GM12878 (cell line): ENCODE data around the gene RPS19BP1. TPM values are rescaled to one million over a fixed set of nuclear protein-coding genes. Genes with fewer than 3 reads are reported as not detected.

Experiments
- ATAC-seq: fragments of 200-7000 bp; cut with Tn5 transposase; 3 replicates; pipeline ENCODE4 v1.9.1; 2020; ENCODE audit warnings: mild to moderate bottlenecking, moderate library complexity
- BruUV-seq: library from RNA; stranded (reverse); fragments of 400-500 nt; replicated peaks from 2 replicates; lab custom pipeline; 2021; lab: Mats Ljungman, UMichigan
- CTCF ChIA-PET: fragments of 300-600 bp; sonication (Branson Sonifier 250); formaldehyde crosslinking; extraction: SDS; loops from one replicate; lab custom pipeline; 2021; ENCODE audit warnings: inconsistent platforms; lab: Yijun Ruan, JAX
- POLR2A ChIA-PET: fragments of 350-600 bp; formaldehyde crosslinking; extraction: SDS; loops from one replicate; lab custom pipeline; 2021; ENCODE audit warnings: inconsistent platforms; lab: Charles Lee
- RAD21 ChIA-PET: fragments of 300-600 bp; sonication (Branson Sonifier 250); formaldehyde crosslinking; loops from one replicate; lab custom pipeline; 2023; ENCODE audit warnings: antibody characterized with exemption; ENCODE audit not compliant: unreplicated experiment; lab: Charles Lee
- SMC1A ChIA-PET: fragments of 300-600 bp; sonication (Branson Sonifier 250); formaldehyde crosslinking; loops from one replicate; lab custom pipeline; 2023; ENCODE audit not compliant: unreplicated experiment, uncharacterized antibody; lab: Charles Lee
- DNase-seq: peaks from one replicate; pipeline ENCODE4 v3.0.0-alpha.2; 2011; ENCODE audit warnings: low read depth, low spot score
- FAIRE-seq: peaks from 3 replicates; lab custom pipeline; 2011; peaks lifted over from hg19 to GRCh38; lab: Jason Lieb, UNC
- H2AFZ ChIP-seq: 2 replicates; pipeline ENCODE4 v1.6.0; 2011; ENCODE audit warnings: low read depth, low read length, control low read depth; ENCODE audit not compliant: control insufficient read depth
- H3K27ac ChIP-seq: 2 replicates; pipeline ENCODE4 v1.5.1; 2011; ENCODE audit warnings: control low read depth; ENCODE audit not compliant: control insufficient read depth, insufficient read depth
- H3K27me3 ChIP-seq, 2 experiments: replicated peaks in 1 of 2; 2 replicates each; pipeline versions ENCODE4 v1.6.0 to v1.6.1; 2011; ENCODE audit warnings: low read length in 1 of 2; ENCODE audit not compliant: control insufficient read depth in 2 of 2, insufficient read depth in 2 of 2
- H3K36me3 ChIP-seq, 2 experiments: 2 replicates each; pipeline ENCODE4 v1.5.1; 2011; ENCODE audit warnings: low read length in 1 of 2; ENCODE audit not compliant: control insufficient read depth in 2 of 2, insufficient read depth in 2 of 2
- H3K4me1 ChIP-seq: 2 replicates; pipeline ENCODE4 v1.6.1; 2011; ENCODE audit warnings: mild to moderate bottlenecking, low read length, moderate library complexity, mixed read lengths; ENCODE audit not compliant: control insufficient read depth, insufficient read depth
- H3K4me2 ChIP-seq: 2 replicates; pipeline ENCODE4 v1.6.0; 2011; ENCODE audit warnings: control low read depth; ENCODE audit not compliant: control insufficient read depth, insufficient read depth
- H3K4me3 ChIP-seq: fragments of 200-600 bp; sonication (generic); 2 replicates; pipeline ENCODE4 v1.5.1; 2016
- H3K79me2 ChIP-seq: 2 replicates; pipeline ENCODE4 v1.6.0; 2011; ENCODE audit warnings: low read length; ENCODE audit not compliant: control insufficient read depth, insufficient read depth
- H3K9ac ChIP-seq: 2 replicates; pipeline ENCODE4 v1.8.0; 2011; ENCODE audit warnings: low read length, control low read depth, mixed read lengths; ENCODE audit not compliant: control insufficient read depth, insufficient read depth
- H3K9me3 ChIP-seq: replicated peaks from 3 replicates; pipeline ENCODE4 v1.5.1; 2011; ENCODE audit warnings: mild to moderate bottlenecking, low read length; ENCODE audit not compliant: control insufficient read depth, insufficient read depth
- H4K20me1 ChIP-seq: 2 replicates; pipeline ENCODE4 v1.6.0; 2011; ENCODE audit not compliant: control insufficient read depth, insufficient read depth
- EED ChIP-seq: sonication (generic); IDR thresholded peaks from 2 replicates; pipeline ENCODE4 v1.6.1; 2016; ENCODE audit warnings: antibody characterized with exemption, low read depth
- EZH2 ChIP-seq: IDR thresholded peaks from 2 replicates; pipeline ENCODE4 v1.6.1; 2012; ENCODE audit warnings: low read depth, mild to moderate bottlenecking, control low read depth, inconsistent platforms, low read length, borderline replicate concordance; ENCODE audit not compliant: control insufficient read depth
- FOXK2 ChIP-seq: fragments of 450-650 bp; IDR thresholded peaks from 2 replicates; pipeline ENCODE4 v1.6.1; 2017; ENCODE audit warnings: mild to moderate bottlenecking, moderate library complexity
- GABPA ChIP-seq: IDR thresholded peaks from 2 replicates; pipeline ENCODE4 v1.6.1; 2014; ENCODE audit warnings: antibody characterized with exemption, low read depth, mild to moderate bottlenecking, inconsistent platforms
- GATAD2B ChIP-seq: fragments of 450-650 bp; conservative IDR thresholded peaks from 2 replicates; pipeline ENCODE4 v1.6.1; 2017; ENCODE audit warnings: low read depth, mild to moderate bottlenecking, moderate library complexity
- KAT2A ChIP-seq: conservative IDR thresholded peaks from 2 replicates; pipeline ENCODE4 v1.6.1; 2011; ENCODE audit warnings: low read depth, low read length; ENCODE audit not compliant: control insufficient read depth
- KLF5 ChIP-seq: fragments of 450-650 bp; IDR thresholded peaks from 2 replicates; pipeline ENCODE4 v1.6.1; 2014; ENCODE audit warnings: mild to moderate bottlenecking; ENCODE audit not compliant: partially characterized antibody
- SIX5 ChIP-seq: IDR thresholded peaks from 2 replicates; pipeline ENCODE4 v1.6.1; 2011; ENCODE audit warnings: mild to moderate bottlenecking, low read depth, low read length, moderate library complexity; ENCODE audit not compliant: severe bottlenecking
- ZNF24 ChIP-seq: fragments of 450-650 bp; IDR thresholded peaks from 2 replicates; pipeline ENCODE4 v1.6.1; 2017; ENCODE audit warnings: antibody characterized with exemption, mild to moderate bottlenecking
- WGBS: methylation state at CpG from one replicate; pipeline ENCODE4 v1.1.6; 2016; ENCODE audit warnings: low lambda C conversion rate; ENCODE audit not compliant: insufficient replicate concordance, insufficient coverage; ENCODE audit errors: missing lambda C conversion rate; 5-methylcytosine and 5-hydroxymethylcytosine counted together
- in situ Hi-C: fragments of 300-500 bp; cut with MboI; formaldehyde crosslinking; loops from 9 replicates; pipeline ENCODE4 v1.14.3; 2018; ENCODE audit warnings: mixed read lengths
- intact Hi-C: fragments of 100-400 bp; cut with micrococcal nuclease; formaldehyde crosslinking; loops from one replicate; pipeline ENCODE4 v1.14.2; 2022; ENCODE audit not compliant: unreplicated experiment
- polyA plus RNA-seq, 11 experiments: library from polyadenylated mRNA; depleted of rRNA in 4 of 11; unstranded in 6 of 11; stranded (reverse) in 5 of 11; fragments of >200 nt; fragmentation: Nextera tagmentation in 4 of 11; fragmentation: Illumina TruSeq in 1 of 11; extraction: Ambion mirVana in 4 of 11; extraction: Trizol in 1 of 11; gene quantifications; 1 replicate in 1 of 11; 2 replicates in 10 of 11; pipeline versions ENCODE4 v1.2.1 to v1.2.3, GENCODE V29; 2011 to 2016; ENCODE audit warnings: inconsistent platforms in 2 of 11, missing spikeins in 2 of 11, low read depth in 1 of 11
- total RNA-seq, 4 experiments: library from RNA; depleted of rRNA in 3 of 4; stranded (reverse); fragments of >200 nt in 3 of 4; fragmentation: Illumina TruSeq in 1 of 4; extraction: Trizol in 1 of 4; gene quantifications; 2 replicates each; pipeline versions ENCODE4 v1.2.1 to v1.2.3, GENCODE V29; 2013 to 2021
- TF ChIP-seq, protein P1 (sequence below): fragments of 450-650 bp; formaldehyde crosslinking; IDR thresholded peaks from 2 replicates; pipeline ENCODE4 v1.5.0; 2022; ENCODE audit warnings: mild to moderate bottlenecking, missing genetic modification characterization

Gene RPS19BP1
- total and polyA plus RNA-seq, 10 of the 15 experiments (the other 5 are each of a cell fraction or from before 2014, with no cell fraction given), result 2.7 to 206 (median 78.6) TPM

- ChIA-PET RAD21 (no interaction called here), CTCF (no interaction called here), POLR2A (no interaction called here), SMC1A (no interaction called here)
- peaks cover 5 to 6% of the 10 kb centered on the region in 2 experiments; a peak in 3 of 4 replicates for H3K27me3 ChIP-seq
- no peak for TF ChIP-seq GATAD2B
- TF ChIP-seq, protein P1, sequence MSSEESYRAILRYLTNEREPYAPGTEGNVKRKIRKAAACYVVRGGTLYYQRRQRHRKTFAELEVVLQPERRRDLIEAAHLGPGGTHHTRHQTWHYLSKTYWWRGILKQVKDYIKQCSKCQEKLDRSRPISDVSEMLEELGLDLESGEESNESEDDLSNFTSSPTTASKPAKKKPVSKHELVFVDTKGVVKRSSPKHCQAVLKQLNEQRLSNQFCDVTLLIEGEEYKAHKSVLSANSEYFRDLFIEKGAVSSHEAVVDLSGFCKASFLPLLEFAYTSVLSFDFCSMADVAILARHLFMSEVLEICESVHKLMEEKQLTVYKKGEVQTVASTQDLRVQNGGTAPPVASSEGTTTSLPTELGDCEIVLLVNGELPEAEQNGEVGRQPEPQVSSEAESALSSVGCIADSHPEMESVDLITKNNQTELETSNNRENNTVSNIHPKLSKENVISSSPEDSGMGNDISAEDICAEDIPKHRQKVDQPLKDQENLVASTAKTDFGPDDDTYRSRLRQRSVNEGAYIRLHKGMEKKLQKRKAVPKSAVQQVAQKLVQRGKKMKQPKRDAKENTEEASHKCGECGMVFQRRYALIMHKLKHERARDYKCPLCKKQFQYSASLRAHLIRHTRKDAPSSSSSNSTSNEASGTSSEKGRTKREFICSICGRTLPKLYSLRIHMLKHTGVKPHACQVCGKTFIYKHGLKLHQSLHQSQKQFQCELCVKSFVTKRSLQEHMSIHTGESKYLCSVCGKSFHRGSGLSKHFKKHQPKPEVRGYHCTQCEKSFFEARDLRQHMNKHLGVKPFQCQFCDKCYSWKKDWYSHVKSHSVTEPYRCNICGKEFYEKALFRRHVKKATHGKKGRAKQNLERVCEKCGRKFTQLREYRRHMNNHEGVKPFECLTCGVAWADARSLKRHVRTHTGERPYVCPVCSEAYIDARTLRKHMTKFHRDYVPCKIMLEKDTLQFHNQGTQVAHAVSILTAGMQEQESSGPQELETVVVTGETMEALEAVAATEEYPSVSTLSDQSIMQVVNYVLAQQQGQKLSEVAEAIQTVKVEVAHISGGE (CRISPR knock-in tag), result no peak
- TF ChIP-seq SIX5, result no peak
- DNase-seq (no peak), FAIRE-seq (no peak), ATAC-seq (no peak)
- no peak overlapping the region for H3K27ac ChIP-seq
- no TSS peak for BruUV-seq
- no peaks in the 10 kb centered on the region for H3K9me3 ChIP-seq
- no peak overlapping the region for H3K4me3 ChIP-seq
- 72% methylated on average over 20 of the region's 21 CpGs for WGBS
- H3K4me2 ChIP-seq, result no peak overlapping the region
- H2AFZ ChIP-seq, result no peak overlapping the region
- intact Hi-C loops (no loop called here), in situ Hi-C loops (no loop called here)
- no peaks in the 10 kb centered on the region for H3K79me2 ChIP-seq
- no peaks in the 10 kb centered on the region for H3K4me1 ChIP-seq
- H3K36me3 ChIP-seq, result no peaks in the 10 kb centered on the region
- no peak overlapping the region for H3K9ac ChIP-seq
- no peaks in the 10 kb centered on the region for H4K20me1 ChIP-seq
Measured at GRCh38 chr22:39577366-39577765, 44.8 kb upstream of the RPS19BP1 start.

- H3K9me3 ChIP-seq, result no peaks in the 10 kb centered on the region
- peaks cover 5 to 6% of the 10 kb centered on the region in 2 experiments; a peak in 3 of 4 replicates for H3K27me3 ChIP-seq
- ChIA-PET SMC1A (no interaction called here), POLR2A (interaction anchor here (0.5 kb wide), 1 partner anchor 560 kb away, joined by 3 read pairs; no protein-coding TSS in a partner anchor), CTCF (interaction anchor here (0.6 to 1.8 kb wide), 2 partner anchors 449 to 561 kb away, joined by 3 to 4 read pairs; no protein-coding TSS in a partner anchor), RAD21 (no interaction called here)
- 65% methylated on average over 4 of the region's 4 CpGs for WGBS
- no peak overlapping the region for H3K4me2 ChIP-seq
- H3K4me1 ChIP-seq, result no peaks in the 10 kb centered on the region
- H3K27ac ChIP-seq, result no peak overlapping the region
- no peaks in the 10 kb centered on the region for H3K79me2 ChIP-seq
- H3K4me3 ChIP-seq, result no peak overlapping the region
- H2AFZ ChIP-seq, result no peak overlapping the region
- H3K36me3 ChIP-seq, result no peaks in the 10 kb centered on the region
- ATAC-seq (no peak), FAIRE-seq (no peak), DNase-seq (no peak)
- in situ Hi-C loops (no loop called here), intact Hi-C loops (no loop called here)
- no TSS peak for BruUV-seq
- no peak overlapping the region for H3K9ac ChIP-seq
- H4K20me1 ChIP-seq, result no peaks in the 10 kb centered on the region
- TF ChIP-seq GABPA (no peak), EED (no peak), KAT2A (no peak), EZH2 (no peak), KLF5 (no peak), FOXK2 (no peak), ZNF24 (no peak)
- TF ChIP-seq, protein P1 (CRISPR knock-in tag), result no peak
Measured at GRCh38 chr22:39576027-39576426, 43.5 kb upstream of the RPS19BP1 start.
